NT2/D1 (cell line): ENCODE data around the gene ANKDD1B.

Experiments
- YY1 ChIP-seq: IDR thresholded peaks from 2 replicates; pipeline ENCODE4 v1.6.1; 2011; ENCODE audit not compliant: insufficient read length, insufficient read depth
- ZNF274 ChIP-seq: IDR thresholded peaks from 2 replicates; pipeline ENCODE4 v1.6.1; 2011; ENCODE audit warnings: mild to moderate bottlenecking, low read depth, low read length

GRCh38 chr5:75653521-75653920 is 42.3 kb downstream of the ANKDD1B start:
- TF ChIP-seq YY1: no peak
- TF ChIP-seq ZNF274: no peak
